NCI-H1092 treated with DMSO at 0.1 percent for 48 hours (cell line): ENCODE data around the gene CLK4.
"Not testable (repeated sequence)": the region's sequence is repeated elsewhere in the genome, so short reads cannot be mapped to it uniquely, and the experiment has no call there.

Source experiments
- DNase-seq: peaks from one replicate; lab custom pipeline; 2025; lab: John Stamatoyannopoulos, UW

Gene CLK4

DNA sequence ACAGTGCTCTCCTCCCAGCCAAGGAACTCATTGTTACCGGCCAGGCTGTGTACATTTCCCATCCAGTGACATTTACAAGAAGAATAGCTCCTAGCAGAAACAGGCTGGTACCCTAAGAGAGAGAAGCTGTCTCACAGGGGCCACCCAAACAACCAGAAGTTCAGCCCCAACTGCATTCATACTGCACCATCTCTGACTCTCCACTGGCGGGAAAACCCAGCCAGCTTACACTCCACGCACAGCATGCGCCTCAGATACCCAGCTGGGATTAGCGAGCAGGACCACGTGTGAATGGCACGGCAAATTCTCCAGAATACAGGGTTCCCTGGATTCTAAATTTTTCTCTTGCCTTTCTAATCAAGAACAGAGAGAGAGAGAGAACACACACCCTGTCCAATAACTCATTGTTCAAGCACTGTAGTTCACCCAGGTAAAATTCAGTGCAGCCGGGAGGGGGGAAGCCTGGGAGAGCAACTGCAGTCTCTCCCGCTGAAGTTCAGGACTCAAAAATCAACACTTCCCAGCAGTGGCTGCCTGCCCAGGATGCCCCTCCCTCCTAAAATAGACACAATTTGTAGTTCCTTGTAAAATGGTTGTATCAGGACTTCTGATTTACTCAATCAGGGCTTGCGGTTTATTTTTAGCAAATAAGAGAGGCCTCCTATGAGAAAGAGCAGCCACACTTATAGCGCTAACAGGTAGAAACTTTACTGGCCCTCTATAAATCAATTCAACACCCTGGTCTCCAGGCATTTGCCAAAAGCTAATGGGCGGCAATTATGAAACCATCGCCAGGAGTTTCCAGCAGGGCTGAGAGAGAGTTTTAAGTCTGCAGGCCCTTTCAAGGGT is 38.9 kb downstream of the CLK4 start:
- no peak for DNase-seq

DNA sequence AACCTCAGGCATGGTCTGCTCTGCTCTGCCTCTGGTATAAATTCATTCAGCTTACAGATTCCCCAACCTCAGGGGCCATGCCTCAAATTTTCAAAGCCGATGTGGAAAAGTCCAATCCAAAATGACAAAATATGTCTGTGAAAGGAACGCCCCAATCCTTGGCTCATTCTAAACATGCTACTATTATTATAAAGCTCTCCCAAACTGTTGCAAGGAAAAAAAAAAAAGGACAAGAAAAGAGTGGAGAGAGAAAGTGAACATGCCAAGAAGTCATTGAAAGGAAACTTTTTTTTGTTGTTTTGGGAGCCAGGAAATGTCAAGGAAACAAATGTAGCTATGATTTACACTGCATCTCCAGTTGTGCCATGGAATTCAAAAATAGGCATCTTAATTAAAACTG is 40.5 kb downstream of the CLK4 start:
- no peak for DNase-seq

DNA sequence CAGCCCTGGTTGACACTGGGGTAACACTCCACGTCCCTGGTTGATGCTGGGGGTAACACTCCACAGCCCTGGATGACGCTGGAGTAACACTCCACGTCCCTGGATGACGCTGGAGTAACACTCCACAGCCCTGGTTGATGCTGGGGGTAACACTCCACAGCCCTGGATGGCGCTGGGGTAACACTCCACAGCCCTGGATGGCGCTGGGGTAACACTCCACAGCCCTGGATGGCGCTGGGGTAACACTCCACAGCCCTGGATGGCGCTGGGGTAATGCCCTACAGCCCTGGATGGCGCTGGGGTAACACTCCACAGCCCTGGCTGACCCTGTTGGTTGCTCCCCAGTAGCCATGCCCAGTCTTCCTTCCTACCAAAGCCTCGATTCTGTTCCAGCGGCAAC is 41.4 kb downstream of the CLK4 start:
- not testable (repeated sequence) for DNase-seq

DNA sequence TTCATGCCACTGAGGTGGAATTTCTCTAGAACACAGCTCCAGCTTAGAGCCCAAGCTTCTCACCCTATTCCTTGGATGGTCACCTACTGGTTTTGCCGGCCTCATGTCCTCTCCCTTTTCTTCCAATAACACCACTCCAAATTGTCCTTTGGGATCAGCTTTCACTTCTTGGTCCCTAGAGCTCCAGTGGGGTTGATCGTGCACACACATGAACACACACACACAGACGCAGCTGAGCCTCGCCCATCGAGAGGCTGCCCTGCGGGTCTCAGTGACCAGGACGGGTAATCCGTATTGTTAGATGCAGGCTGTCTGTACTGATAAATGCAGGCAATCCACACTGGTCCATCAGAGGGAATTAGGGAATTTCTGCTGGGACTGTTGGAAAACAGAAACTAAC is 43.6 kb downstream of the CLK4 start:
- DNase-seq = no peak

DNA sequence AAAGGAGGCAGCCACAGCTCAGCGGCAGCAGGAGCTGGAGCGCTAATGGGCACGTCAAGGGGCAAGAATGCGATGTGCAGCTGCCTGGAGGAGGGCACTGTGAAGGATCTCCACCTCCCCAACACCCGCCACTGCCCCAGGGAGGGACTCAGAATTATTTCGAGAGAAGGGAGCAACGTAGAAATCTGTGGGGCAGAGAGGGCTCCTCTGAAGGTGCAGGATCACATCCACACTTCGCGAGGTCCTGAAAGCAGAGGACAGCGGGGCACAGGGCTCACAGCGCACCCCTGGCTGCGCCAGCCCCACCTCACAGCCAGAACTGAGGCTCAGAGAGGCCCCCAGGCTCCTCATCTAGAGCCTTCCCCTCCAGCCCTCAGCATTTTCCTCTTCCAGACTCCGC is 44.6 kb downstream of the CLK4 start:
- no peak for DNase-seq

DNA sequence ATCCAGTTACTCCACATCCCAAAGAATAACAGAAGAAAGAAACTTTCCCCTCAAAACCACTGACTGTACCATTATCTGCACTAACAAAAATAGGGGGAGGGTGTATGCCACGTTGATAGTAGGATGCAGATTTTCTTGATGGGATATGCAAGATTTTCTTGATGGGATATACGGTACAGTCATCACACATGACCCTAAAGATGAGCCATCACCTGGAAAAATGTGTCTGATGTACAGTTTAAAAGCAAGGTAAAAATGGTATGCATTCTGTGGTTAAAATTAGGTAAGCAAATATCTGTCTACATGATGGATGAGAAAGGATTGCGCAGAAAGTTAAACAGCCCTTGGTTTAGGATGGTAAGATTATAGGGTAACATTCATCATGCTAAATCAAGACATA is 45.2 kb downstream of the CLK4 start:
- DNase-seq = no peak

DNA sequence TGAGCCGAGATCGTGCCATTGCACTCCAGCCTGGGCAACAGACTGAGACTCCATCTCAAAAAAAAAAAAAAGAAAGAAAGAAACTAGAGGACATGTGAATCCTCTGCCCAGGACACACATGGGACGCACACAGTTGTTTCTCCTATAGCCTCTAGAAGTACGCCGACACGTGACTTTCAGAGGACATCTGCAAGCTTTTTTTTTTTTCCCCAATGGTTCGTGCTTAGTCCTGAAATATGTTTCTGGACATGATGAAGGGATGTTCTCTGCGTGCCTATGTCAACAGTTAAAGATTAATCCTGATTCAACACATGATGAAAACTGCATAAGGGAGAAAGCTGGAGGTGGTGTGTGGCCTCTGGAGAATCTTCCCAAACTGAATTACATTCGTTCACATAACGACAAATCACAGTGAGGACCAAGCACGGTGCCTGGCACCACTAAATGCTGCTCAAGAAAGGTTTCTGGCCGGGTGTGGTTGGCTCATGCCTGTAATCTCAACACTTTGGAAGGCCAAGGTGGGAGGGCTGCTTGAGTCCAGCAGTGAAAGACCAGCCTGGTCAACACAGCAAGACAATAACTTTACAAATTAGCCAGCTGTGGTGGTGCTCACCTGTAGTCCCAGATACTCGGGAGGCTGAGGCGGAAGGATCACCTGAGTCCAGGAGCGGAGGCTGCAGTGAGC is 46.4 kb downstream of the CLK4 start:
- DNase-seq = no peak

DNA sequence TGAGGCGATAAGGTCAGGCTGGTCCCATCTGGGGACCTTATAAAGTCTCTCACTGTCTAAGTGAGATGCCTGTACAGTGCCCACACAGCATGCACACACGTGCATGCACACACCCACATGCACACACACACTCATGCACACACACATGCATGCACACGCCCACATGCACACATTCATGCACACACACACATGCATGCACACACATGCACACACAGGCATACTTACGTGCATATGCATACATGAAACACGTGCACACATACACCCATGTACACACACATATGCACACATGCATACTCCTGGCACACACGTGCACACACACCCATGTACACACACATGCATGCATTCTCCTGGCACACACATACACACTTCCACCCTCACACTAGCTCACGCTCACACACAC is 48.9 kb downstream of the CLK4 start:
- no peak for DNase-seq

DNA sequence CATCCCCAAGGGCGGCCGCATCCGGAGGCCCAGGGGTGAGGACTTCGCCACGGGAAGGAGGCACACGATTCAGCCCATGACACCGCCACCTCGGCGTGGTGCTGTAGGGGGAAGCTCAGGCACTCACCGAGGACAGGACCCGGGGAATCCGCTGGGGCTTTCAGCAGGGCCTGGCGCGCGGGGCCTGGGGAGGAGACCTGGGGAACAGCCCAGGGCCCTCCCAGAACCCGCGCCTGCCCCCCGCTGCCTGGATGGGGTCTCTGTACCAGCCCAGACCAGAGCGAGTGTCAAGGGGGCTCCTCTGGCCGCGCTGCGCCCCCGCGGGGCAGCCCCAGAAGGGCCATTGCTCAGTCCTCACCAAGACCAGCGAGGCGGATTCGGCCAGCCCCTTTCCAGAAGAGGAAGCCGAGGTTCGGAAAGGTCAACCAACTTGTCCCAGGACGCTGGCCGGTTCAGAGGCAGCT is 49.4 kb downstream of the CLK4 start:
- DNase-seq = no peak

DNA sequence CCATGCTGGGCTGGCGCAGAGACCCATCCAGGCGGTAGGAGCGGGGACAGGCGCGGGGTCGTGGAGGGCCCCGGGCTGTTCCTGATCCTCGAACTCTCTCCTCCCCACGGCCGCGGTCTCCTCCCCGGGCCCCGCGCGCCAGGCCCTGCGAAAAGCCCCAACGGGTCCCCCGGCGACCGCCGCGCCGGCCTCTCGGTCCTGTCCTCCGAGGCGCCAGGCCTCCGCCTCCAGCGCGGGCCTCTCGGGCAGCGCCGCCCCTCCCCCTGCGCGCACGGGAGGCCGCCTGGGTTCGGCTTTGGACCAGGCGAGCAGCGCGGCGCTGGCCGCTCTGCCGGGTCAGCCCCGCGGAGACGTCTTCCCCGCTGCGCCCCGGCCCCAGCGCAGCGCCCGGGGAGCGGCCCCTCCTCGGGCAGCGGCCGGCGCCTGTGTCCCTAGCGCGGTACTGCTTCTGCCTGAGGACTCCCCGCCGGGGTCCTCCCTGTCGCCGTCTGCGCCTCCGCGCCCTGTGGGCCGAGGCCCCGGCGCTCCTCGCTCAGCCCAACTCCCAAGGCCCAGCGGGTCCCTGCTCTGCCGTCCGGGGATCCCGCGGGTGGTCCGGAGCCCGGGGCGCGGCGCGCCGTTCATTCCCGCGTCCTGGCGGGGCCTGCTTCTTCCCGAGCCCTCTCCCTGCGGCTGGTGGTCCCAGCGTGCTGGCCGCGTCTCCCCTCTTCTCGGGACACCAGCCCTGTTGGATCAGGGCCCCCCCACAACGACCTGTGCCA is 50.1 kb downstream of the CLK4 start:
- DNase-seq = no peak

DNA sequence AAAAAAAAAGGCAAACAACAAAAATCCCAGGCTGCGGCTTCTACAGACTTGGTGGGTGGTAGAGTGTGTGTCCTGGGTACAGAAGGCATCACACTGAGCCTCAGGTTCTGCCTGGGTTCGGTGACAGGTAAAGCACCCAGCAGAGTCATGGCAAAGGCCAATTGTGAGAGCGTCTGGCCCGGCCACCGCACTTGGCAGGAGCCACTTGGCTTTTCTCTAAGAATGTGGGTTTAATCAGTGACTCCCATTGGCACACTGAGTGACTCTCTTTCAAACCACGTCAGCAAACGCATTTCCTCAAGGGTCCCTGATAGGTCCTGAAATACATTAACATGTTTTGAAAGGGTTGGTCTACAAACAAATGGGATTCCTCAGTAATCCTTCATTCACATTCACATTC is 53.6 kb downstream of the CLK4 start:
- DNase-seq = no peak

DNA sequence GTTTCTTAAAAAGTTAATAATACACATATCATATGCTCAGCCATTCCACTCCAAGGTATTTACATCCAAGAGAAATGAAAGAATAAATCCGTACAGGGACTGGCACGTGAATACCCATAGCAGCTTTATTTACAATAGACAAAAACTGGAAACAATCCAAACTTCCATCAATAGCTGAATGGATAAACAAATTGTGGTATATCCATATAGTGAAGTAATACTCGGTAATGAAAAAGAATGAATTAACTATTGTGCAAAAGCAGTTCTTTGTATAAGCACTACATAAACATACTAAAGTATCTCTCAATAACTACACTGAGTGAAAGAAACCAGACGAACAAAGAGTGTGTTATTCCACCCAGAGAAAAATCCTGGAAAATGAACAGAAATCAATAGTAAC is 54.2 kb downstream of the CLK4 start:
- no peak for DNase-seq

DNA sequence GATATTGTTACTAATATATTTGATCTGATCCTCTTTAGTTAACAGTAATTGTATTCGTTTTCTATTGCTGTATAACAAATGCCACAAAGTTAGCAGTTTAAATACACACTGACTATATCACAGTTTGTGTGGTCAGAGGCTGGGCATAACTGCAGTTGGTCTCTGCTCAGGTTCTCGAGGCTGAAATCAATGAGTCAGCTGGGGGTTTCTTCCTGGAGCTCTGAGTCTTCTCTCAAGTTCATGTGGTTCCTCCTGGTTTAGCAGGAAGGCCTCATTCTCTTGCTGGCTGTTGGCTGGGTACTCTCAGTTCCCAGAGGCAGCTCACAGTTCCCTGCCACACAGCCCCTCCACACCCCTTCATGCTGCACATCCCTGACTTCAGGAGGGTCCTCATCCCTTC is 57.4 kb downstream of the CLK4 start:
- no peak for DNase-seq

DNA sequence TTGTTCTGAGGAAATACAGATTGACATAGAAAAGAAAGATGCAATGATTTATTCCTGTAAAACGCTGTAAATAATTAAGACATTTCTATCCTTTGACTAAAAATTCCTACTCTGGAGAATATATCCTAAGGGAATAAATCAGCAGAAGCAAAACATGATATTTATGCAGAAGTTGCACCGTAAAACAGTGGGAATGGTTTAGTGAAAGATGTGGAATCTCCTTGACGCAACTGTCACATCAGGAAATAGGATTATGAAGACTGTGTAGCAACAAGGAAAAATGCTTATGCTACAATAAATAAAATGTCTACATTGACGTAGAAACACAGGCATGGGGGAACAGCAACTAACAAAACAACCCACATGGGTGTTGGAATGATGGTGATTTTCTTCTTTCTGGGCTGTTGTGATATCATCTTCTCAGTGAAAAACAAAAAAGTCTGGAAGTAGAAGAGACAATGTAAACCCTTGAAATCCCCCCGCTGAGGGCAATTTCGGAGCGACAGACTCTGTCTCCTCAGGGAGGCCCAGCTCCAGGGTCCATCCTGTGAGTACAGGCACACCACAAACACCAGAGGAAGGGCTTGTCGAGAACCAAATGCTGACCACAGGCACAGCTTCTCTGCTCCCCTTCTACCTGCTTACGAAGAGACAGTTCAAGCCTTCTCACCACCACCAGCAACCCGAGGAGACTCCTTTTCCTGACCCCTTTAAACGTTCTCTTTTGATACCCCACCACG is 61.9 kb downstream of the CLK4 start:
- no peak for DNase-seq

DNA sequence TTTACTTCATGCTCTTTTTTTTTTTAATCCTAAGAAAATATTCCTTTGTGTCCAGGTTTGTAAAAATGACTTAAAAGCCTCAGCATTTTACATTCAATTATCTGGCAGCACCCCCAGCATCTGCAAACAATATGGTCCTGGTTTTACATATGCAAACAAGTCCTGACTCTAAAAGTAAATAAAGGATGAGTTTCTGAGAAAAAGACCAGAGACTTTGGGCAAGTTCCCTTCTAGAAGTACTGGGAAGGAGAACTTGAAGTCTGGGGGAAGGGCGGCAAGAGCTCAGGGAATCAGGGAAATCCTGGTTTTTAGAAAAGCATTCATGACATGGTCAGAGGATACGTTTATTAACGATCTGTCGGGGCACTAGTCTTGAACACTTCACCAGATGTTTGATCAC is 62.5 kb downstream of the CLK4 start:
- DNase-seq = no peak

DNA sequence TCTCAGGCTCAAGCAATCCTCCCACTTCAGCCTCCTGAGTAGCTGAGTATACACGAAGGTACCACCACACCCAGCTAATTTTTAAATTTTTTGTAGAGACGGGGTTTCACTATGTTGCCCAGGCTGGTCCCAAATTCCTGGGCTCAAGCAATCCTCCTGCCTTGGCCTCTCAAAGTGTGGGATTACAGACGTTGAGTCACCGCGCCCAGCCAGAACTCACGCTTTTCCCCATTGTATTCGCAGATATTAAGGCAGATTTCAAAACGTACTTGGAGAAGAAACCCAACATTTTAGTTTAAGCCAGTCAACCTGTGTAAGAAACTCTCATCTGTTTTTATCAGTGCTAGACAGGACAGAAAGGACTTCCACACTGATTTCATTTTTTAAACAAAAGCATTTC is 63.2 kb downstream of the CLK4 start:
- DNase-seq = no peak

DNA sequence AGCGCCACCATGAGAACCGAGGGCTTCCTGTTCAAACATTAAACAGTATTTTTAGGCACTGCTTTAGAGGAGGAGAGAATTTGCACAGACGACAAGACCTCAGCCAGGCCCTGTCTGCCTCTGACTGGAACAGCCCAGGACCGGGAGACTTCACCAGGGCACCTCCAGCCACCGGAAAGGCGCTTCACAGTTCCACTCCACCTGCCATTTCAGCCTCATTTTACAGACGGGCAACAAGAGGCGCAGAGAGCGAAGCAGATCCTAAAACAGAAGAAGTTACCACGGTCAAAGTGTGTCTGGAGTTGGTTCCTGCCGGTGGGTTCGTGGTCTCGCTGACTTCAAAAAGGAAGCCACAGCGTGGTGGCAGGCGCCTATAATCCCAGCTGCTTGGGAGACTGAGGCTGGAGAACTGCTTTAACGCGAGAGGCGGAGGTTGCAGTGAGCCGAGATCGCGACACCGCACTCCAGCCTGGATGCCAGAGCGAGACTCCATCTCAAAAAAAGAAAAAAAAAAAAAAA is 65.0 kb downstream of the CLK4 start:
- no peak for DNase-seq

DNA sequence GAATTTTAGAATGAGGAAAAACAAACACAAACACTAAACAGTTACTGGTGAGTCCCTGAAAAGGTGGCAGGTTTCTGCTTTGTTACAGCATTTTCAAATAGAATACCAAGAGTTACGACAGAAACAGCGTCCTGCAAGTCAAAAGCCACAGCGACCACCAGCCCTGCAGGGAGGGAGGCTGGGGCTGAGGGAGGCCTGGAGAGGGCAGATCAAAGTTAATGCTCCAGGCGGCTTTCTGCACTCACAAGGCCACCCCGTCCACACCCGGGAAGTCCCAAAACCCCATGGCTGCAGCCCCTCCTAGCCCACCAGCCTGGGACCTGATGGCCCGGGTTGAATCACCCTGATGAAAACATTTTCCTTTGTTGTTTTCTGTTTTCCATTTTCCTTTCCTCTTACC is 65.9 kb downstream of the CLK4 start:
- DNase-seq = no peak

DNA sequence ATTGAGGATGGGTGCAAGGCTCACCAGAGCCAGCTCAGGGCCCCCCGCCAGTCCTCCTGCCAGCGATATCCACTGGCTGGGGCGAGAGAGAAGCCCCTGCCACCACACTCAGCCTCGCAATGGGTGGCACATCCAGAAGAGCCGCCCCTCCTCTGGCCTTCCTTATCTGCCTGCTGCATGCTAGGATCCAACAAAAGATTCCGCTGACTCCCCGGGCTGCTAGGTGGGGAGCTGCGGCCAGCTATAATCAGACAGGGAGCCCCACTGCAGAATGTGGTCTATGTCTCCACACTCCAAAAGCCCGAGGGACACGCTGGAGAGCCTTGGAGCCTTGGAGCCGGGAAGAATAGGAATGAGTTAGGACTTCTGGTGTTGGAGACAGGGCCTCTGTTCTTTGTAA is 69.4 kb downstream of the CLK4 start:
- DNase-seq = no peak

DNA sequence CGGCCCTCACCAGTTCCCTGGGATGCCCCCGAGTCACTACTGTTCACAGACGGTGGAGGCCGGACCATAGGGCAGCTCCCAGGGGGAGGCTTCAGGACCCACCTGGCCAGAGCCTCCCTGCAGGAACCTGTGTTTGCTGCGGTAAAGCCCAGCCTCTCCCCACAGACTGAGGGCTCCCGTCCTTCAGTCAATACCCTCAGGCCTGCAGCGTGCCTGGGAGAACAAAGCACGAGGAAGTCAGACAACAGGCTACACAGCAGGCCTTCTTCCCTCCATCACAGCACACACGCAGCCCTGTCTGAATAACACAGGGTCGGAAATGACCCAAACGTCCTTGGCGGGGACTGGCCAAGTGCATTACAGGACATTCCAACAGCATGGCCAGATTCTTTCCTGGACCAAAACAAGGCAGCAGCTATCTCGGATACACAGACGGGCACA is 71.1 kb downstream of the CLK4 start:
- no peak for DNase-seq

DNA sequence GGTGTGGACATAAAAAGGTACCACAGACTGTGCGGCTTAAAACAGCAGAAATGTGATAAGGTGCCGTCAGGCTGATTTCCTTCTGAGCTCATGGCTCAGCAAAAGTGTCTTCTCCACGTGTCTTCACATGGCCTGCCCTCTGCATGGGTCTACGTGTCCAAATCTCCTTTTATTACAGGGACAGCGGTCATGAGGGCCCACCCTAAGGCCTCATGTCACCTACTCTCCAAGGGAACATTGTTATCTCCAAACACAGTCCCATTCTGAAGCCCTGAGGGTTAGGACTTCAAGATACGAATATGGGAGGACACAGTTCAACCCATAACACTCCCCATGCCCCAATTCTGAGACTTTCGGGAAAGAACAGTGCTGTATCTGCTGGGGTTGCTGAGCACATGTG is 71.8 kb downstream of the CLK4 start:
- DNase-seq = no peak

DNA sequence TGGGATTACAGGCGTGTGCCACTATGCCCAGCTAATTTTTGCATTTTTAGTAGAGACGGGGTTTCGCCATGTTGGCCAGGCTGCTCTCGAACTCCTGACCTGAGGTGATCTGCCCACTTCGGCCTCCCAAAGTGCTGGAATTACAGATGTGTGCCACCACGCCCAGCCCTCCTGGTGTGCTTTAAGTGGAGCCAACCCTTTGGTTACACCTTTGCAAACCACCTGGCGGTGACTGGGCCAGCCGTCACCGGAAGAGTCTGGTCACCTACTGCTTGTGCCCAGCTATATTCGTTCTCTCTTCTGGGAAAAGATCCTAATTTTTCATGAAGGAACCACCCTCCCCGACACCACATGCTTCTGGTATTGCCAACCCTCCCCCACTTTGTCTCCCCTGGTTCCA is 72.5 kb downstream of the CLK4 start:
- no peak for DNase-seq
